Uterus (tissue), 4 donors: ENCODE measurements around the gene CDH2. TPM values are rescaled to one million over a fixed set of nuclear protein-coding genes. Genes with fewer than 3 reads are reported as not detected.

ENCODE experiments used
- DNase-seq, 2 donors: peaks; one replicate each; pipeline ENCODE4 v3.0.0-alpha.2; 2019 to 2020
- H3K27ac ChIP-seq, 2 donors: fragments of 200-600 bp; sonication (generic); 1 replicate in 1 of 2; 2 replicates in 1 of 2; pipeline ENCODE4 v1.5.1; 2016 to 2018
- H3K27me3 ChIP-seq, 2 donors: fragments of 200-600 bp; sonication (generic); one replicate each; pipeline ENCODE4 v1.5.1; 2018 to 2019; ENCODE audit warnings: control low read depth in 1 of 2
- H3K36me3 ChIP-seq, 2 donors: fragments of 200-600 bp; sonication (generic); one replicate each; pipeline ENCODE4 v1.5.1; 2019; ENCODE audit warnings: control low read depth in 1 of 2
- H3K4me1 ChIP-seq, 2 donors: fragments of 200-600 bp; sonication (generic); one replicate each; pipeline ENCODE4 v1.5.1; 2018 to 2019; ENCODE audit warnings: control low read depth in 1 of 2
- H3K4me3 ChIP-seq, 2 donors: fragments of 200-600 bp; sonication (generic); 1 replicate in 1 of 2; 2 replicates in 1 of 2; pipeline ENCODE4 v1.5.1; 2018 to 2019; ENCODE audit warnings: mild to moderate bottlenecking in 1 of 2
- H3K9me3 ChIP-seq, 2 donors: fragments of 200-600 bp; sonication (generic); one replicate each; pipeline ENCODE4 v1.5.1; 2019; ENCODE audit warnings: control low read depth in 1 of 2
- POLR2A ChIP-seq, 2 donors: fragments of 450-650 bp; IDR thresholded peaks; one replicate each; pipeline ENCODE4 v1.6.1; 2016; ENCODE audit warnings: antibody characterized with exemption in 2 of 2, mild to moderate bottlenecking in 1 of 2, moderate library complexity in 1 of 2
- intact Hi-C: fragments of 100-400 bp; cut with DNase I; formaldehyde crosslinking; loops from one replicate; pipeline ENCODE4 v1.15.1; 2023; ENCODE audit warnings: low total_unique reads
- total RNA-seq, 4 donors: library from RNA; depleted of rRNA in 3 of 4; stranded (reverse); fragments of >200 nt in 3 of 4; gene quantifications; one replicate each; pipeline versions ENCODE4 v1.1.0 to v1.2.4, GENCODE V29; 2014 to 2023
- TF ChIP-seq, protein P1 (sequence below), 4 experiments: fragments of 200-600 bp in 2 of 4; fragments of 450-650 bp in 2 of 4; sonication (generic) in 2 of 4; IDR thresholded peaks; one replicate each; pipeline ENCODE4 v1.5.1; 2016 to 2019; ENCODE audit warnings: antibody characterized with exemption in 4 of 4, mild to moderate bottlenecking in 2 of 4, moderate library complexity in 1 of 4
- donor health status: DM: yes; HTN: yes; CAD: no.

The CDH2 gene
- total RNA-seq, 4 donors from 2014 or later = 0.26 to 58.2 (median 1.9) TPM

- H3K36me3 ChIP-seq = no peaks in the 10 kb centered on the region
- H3K4me3 ChIP-seq = no peak overlapping the region
- intact Hi-C loops = no loop called here
- no peaks in the 10 kb centered on the region for H3K27me3 ChIP-seq
- no peaks in the 10 kb centered on the region for H3K9me3 ChIP-seq
- no peak overlapping the region for H3K27ac ChIP-seq
- TF ChIP-seq, protein P1, sequence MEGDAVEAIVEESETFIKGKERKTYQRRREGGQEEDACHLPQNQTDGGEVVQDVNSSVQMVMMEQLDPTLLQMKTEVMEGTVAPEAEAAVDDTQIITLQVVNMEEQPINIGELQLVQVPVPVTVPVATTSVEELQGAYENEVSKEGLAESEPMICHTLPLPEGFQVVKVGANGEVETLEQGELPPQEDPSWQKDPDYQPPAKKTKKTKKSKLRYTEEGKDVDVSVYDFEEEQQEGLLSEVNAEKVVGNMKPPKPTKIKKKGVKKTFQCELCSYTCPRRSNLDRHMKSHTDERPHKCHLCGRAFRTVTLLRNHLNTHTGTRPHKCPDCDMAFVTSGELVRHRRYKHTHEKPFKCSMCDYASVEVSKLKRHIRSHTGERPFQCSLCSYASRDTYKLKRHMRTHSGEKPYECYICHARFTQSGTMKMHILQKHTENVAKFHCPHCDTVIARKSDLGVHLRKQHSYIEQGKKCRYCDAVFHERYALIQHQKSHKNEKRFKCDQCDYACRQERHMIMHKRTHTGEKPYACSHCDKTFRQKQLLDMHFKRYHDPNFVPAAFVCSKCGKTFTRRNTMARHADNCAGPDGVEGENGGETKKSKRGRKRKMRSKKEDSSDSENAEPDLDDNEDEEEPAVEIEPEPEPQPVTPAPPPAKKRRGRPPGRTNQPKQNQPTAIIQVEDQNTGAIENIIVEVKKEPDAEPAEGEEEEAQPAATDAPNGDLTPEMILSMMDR (IDR thresholded peaks at IDR 0.05) = no peak
- TF ChIP-seq POLR2A (IDR thresholded peaks at IDR 0.05) = no peak
- DNase-seq = no peak
- H3K4me1 ChIP-seq = no peaks in the 10 kb centered on the region
These were observed 133.3 kb downstream of the CDH2 start for GRCh38 chr18:28043631-28044030.

DNA sequence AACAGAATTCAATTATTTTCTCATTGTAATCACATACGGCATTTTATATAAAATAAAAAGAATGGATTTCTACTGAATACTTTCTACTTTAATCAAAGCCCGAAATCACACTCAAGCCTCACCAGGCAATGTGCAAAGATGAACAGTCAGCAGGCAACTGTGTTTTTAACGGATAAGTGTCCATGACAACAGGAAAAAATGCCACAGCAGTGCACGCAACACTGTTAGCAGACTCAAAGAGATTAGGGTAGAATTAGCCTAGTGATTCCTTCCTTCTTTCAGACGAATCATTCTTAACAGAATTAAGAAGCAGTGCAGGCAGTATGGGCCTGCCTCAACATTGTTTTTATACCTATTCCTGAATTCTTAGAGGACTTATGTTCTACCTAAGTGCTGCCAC lies 135.6 kb downstream of the CDH2 start:
- Histone ChIP-seq H3K27ac (no peak overlapping the region), H3K4me3 (no peak overlapping the region), H3K27me3 (no peaks in the 10 kb centered on the region), H3K36me3 (no peaks in the 10 kb centered on the region), H3K4me1 (no peaks in the 10 kb centered on the region), H3K9me3 (no peaks in the 10 kb centered on the region)
- no peak for DNase-seq
- intact Hi-C loops = no loop called here
- no peak for TF ChIP-seq POLR2A (IDR thresholded peaks at IDR 0.05)
- TF ChIP-seq, protein P1 (IDR thresholded peaks at IDR 0.05) = no peak

DNA sequence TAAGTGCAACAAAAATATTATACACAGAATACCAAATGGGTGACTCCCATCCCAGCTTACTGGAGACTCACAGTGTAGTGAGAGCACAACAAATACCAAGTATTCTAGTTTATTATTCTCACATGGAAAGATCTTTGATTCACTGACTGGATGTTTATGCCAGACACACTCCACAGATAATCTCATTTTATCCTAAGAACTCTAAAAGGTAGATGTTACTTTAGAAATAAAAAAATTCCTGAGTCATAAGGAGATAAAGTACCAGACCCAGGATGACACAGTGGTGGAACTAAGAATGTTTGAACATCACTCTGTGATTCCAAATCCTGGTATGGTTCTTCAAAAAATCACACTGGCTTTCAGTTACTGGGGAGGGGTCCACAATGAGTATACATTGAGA lies 136.2 kb downstream of the CDH2 start:
- Histone ChIP-seq H3K36me3 (no peaks in the 10 kb centered on the region), H3K4me3 (no peak overlapping the region), H3K27me3 (no peaks in the 10 kb centered on the region), H3K4me1 (no peaks in the 10 kb centered on the region), H3K27ac (no peak overlapping the region), H3K9me3 (no peaks in the 10 kb centered on the region)
- intact Hi-C loops = no loop called here
- no peak for TF ChIP-seq POLR2A (IDR thresholded peaks at IDR 0.05)
- TF ChIP-seq, protein P1 (IDR thresholded peaks at IDR 0.05) = no peak
- no peak for DNase-seq

- no peak for TF ChIP-seq POLR2A (IDR thresholded peaks at IDR 0.05)
- TF ChIP-seq, protein P1 (IDR thresholded peaks at IDR 0.05) = no peak
- DNase-seq = no peak
- H3K27ac ChIP-seq = no peak overlapping the region
- no peaks in the 10 kb centered on the region for H3K9me3 ChIP-seq
- H3K36me3 ChIP-seq = no peaks in the 10 kb centered on the region
- H3K4me1 ChIP-seq = no peaks in the 10 kb centered on the region
- intact Hi-C loops = no loop called here
- no peak overlapping the region for H3K4me3 ChIP-seq
- no peaks in the 10 kb centered on the region for H3K27me3 ChIP-seq
These were observed 136.7 kb downstream of the CDH2 start for GRCh38 chr18:28040211-28040610.

GRCh38 chr18:28039691-28040090 lies 137.2 kb downstream of the CDH2 start:
- Histone ChIP-seq H3K27ac (no peak overlapping the region), H3K36me3 (no peaks in the 10 kb centered on the region), H3K9me3 (no peaks in the 10 kb centered on the region), H3K4me3 (no peak overlapping the region), H3K27me3 (no peaks in the 10 kb centered on the region), H3K4me1 (no peaks in the 10 kb centered on the region)
- no peak for DNase-seq
- intact Hi-C loops = no loop called here
- TF ChIP-seq, protein P1 (IDR thresholded peaks at IDR 0.05) = no peak
- no peak for TF ChIP-seq POLR2A (IDR thresholded peaks at IDR 0.05)
